Skeletal muscle tissue (tissue), 4 donors: ENCODE data around the gene S100A3. TPM values are rescaled to one million over a fixed set of nuclear protein-coding genes. Genes with fewer than 3 reads are reported as not detected.

Experiments used
- H3K27ac ChIP-seq: one replicate; pipeline ENCODE4 v1.7.0; 2013; ENCODE audit warnings: mild to moderate bottlenecking, low read depth, low read length, inconsistent platforms
- H3K27me3 ChIP-seq, 3 donors: one replicate each; pipeline ENCODE4 v1.7.0; 2013; ENCODE audit warnings: low read length in 3 of 3; ENCODE audit not compliant: control insufficient read depth in 3 of 3, insufficient read depth in 3 of 3
- H3K36me3 ChIP-seq, 3 donors: one replicate each; pipeline ENCODE4 v1.7.0; 2013; ENCODE audit warnings: low read length in 3 of 3; ENCODE audit not compliant: control insufficient read depth in 3 of 3, insufficient read depth in 3 of 3
- H3K4me1 ChIP-seq, 3 donors: one replicate each; pipeline ENCODE4 v1.7.0; 2013; ENCODE audit warnings: low read length in 3 of 3, mild to moderate bottlenecking in 3 of 3; ENCODE audit not compliant: control insufficient read depth in 3 of 3, insufficient read depth in 3 of 3
- H3K4me3 ChIP-seq, 3 donors: one replicate each; pipeline ENCODE4 v1.7.0; 2013; ENCODE audit warnings: low read length in 3 of 3
- H3K9ac ChIP-seq, 3 donors: one replicate each; pipeline ENCODE4 v1.7.0; 2013; ENCODE audit warnings: low read length in 3 of 3, mild to moderate bottlenecking in 3 of 3, moderate library complexity in 2 of 3, low read depth in 1 of 3
- H3K9me3 ChIP-seq, 3 donors: one replicate each; pipeline ENCODE4 v1.7.0; 2013; ENCODE audit warnings: low read length in 3 of 3; ENCODE audit not compliant: control insufficient read depth in 3 of 3
- total RNA-seq: library from RNA; depleted of rRNA; stranded (reverse); fragments of >200 nt; gene quantifications from one replicate; pipeline ENCODE4 v1.2.3, GENCODE V29; 2014
- donor health status: Osteomylitis.

The S100A3 gene
- total RNA-seq, 1 donor from 2014 or later, result not detected

- Histone ChIP-seq H3K36me3 (no peaks in the 10 kb centered on the region), H3K27ac (peak overlapping the region; percentile 60), H3K27me3 (no peaks in the 10 kb centered on the region), H3K4me3 (peak overlapping the region in 1 of 3 donors; percentile 83), H3K9ac (no peak overlapping the region), H3K9me3 (no peaks in the 10 kb centered on the region), H3K4me1 (peaks cover 52 to 55% (median 52%) of the 10 kb centered on the region in 3 donors)
Observed at GRCh38 chr1:153543736-153544135, 5.3 kb downstream of the S100A3 start.

DNA sequence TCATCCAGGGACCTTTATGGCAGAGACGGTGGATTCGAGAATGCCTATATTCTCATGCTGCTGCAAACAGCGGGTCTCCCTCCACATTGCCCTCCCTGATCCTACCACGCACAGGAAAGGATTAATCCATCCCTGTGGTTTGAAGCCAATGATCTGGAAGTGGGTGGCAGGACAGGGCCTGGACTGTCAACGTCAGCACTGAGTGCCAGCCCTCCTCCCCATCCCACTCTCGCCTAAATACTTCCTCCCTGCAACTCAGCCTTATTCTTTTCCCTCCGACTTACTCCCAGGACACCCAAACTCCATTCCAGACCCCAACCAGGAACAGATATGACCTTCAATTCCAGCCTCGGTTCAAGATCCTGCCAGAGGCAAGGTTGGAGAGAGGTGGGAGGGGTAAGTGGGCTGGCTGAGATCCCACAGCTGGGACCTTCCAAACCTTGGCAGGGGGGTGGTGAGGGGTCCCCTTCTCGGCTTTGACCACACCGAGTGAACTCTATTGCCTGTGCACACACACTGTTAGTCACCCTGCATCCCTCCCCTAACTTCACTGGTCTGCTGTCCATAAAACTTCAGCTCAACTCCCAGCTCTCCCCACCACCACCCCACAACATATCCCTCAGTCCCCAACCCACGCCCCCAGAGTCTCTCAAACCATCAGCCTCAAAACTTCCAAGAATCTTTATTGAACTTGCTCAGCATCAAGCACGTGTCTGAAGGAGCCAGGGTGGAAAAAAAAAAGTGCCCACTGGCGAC is 5.9 kb downstream of the S100A3 start:
- Histone ChIP-seq H3K27me3 (no peaks in the 10 kb centered on the region), H3K4me1 (peaks cover 45 to 49% (median 46%) of the 10 kb centered on the region in 3 donors), H3K9me3 (no peaks in the 10 kb centered on the region), H3K36me3 (no peaks in the 10 kb centered on the region), H3K9ac (no peak overlapping the region), H3K27ac (no peak overlapping the region), H3K4me3 (peak overlapping the region in 1 of 3 donors; percentile 83)

DNA sequence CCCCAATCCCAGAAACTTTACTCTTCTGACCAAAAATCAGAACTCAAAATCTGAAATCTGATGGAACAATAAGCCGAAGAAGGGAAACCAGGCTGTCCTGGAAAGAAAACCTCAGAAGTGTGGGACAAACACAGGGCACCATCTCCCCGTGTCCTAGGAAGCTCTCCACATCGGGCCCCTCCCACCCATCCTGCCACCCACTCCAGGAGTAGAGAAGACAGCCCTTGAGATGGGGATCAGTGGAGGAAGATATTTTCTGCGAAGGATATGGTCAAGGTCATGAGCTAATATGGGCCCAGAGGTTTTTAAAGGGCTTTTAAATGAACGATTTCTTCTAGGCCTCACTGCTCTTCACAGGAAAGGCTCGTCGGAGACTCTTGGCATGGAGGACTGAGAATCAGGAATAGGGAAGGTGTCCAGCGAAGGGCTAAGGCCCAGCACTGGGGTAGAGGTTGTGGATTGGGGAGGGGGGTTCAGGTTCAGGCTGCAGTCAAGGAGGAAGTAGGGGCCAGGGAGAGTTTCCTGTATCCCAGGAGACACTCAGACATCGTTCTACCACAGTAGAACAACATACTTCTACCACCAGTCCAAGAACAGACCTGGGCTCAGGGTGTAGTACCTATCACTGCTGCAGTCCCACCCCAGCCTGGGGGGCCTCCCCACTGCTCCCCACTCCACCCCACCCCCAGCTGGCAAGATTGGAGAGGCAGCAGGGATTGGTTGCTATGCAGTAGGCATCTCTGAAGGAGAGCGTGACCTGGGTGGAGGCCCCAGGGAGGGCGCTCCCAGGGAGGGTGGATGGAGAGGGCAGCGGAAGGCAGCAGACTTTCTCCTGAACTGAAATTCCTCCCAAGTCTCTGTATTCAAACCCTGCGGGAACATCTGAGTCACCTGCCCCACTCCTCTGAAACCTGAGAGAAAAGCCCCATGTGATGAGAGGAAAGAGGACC is 7.1 kb downstream of the S100A3 start:
- no peak overlapping the region for H3K27ac ChIP-seq

GRCh38 chr1:153540394-153541361 is 8.4 kb downstream of the S100A3 start, which contains the start of gene S100A5:
Gene S100A5 (minus strand): TSS chr1:153540934. CDS start chr1:153540191, 743 bp downstream.
- H3K27me3 ChIP-seq, result no peaks in the 10 kb centered on the region
- no peaks in the 10 kb centered on the region for H3K9me3 ChIP-seq
- no peak within 1 kb of the TSS for H3K27ac ChIP-seq
- H3K4me3 ChIP-seq, result no peak within 1 kb of the TSS
- peaks cover 35 to 39% (median 38%) of the 10 kb centered on the region in 3 donors for H3K4me1 ChIP-seq
- H3K9ac ChIP-seq, result peak within 1 kb of the TSS in 1 of 3 donors; percentile 3
- no peaks in the 10 kb centered on the region for H3K36me3 ChIP-seq

More for the DNA sequence above, 7.1 kb downstream of the S100A3 start:
- peaks cover 36 to 39% (median 36%) of the 10 kb centered on the region in 3 donors for H3K4me1 ChIP-seq
- no peak overlapping the region for H3K9ac ChIP-seq
- no peaks in the 10 kb centered on the region for H3K36me3 ChIP-seq
- H3K4me3 ChIP-seq, result no peak overlapping the region
- H3K9me3 ChIP-seq, result no peaks in the 10 kb centered on the region
- H3K27me3 ChIP-seq, result no peaks in the 10 kb centered on the region

DNA sequence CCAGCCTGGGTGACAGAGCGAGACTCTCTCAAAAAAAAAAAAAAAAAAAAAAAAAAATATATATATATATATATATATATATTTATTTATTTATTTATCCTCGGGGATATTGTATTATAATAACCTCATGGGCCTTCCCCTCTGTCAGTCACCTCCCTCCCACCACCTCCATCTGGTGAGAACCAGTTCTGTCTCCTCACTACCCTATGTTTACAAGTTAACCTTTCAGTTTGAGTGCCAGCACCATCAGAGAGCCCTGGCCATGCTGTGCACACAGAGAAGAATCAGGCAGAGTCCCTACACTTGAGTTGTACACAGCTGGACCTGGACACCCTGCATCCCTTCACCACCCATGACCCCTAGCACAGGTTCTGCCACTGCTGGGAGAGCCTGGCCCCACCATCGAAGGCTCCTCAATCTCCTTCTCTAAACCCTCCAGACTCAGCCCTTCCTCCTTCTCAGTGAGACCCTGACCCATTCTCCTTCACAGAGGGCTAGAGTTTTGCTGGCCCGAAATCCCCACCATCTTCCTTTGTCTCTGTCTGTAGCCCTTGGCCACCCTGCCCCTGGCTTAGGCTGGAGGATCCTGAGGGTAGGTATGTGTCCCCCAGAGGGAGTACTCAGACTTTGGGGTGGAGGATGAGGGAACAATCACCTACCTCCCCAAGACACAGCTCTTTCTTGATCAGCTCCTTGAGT is 9.5 kb downstream of the S100A3 start:
- Histone ChIP-seq H3K27ac (no peak overlapping the region), H3K4me3 (no peak overlapping the region), H3K9me3 (no peaks in the 10 kb centered on the region)

GRCh38 chr1:153538315-153538821 is 10.7 kb downstream of the S100A3 start:
- no peak overlapping the region for H3K4me3 ChIP-seq
- peaks cover 0 to 3% (median 0%) of the 10 kb centered on the region in 3 donors for H3K36me3 ChIP-seq
- H3K27me3 ChIP-seq, result peaks cover 0 to 5% (median 0%) of the 10 kb centered on the region in 3 donors
- peaks cover 36 to 42% (median 39%) of the 10 kb centered on the region in 3 donors for H3K4me1 ChIP-seq
- H3K9me3 ChIP-seq, result no peaks in the 10 kb centered on the region
- no peak overlapping the region for H3K27ac ChIP-seq
- H3K9ac ChIP-seq, result peak overlapping the region in 1 of 3 donors; percentile 45

More for the DNA sequence above, 9.5 kb downstream of the S100A3 start:
- Histone ChIP-seq H3K9ac (peak overlapping the region in 1 of 3 donors; percentile 3), H3K27me3 (peaks cover 0 to 5% (median 0%) of the 10 kb centered on the region in 3 donors), H3K36me3 (no peaks in the 10 kb centered on the region), H3K4me1 (peaks cover 35 to 40% (median 38%) of the 10 kb centered on the region in 3 donors)

DNA sequence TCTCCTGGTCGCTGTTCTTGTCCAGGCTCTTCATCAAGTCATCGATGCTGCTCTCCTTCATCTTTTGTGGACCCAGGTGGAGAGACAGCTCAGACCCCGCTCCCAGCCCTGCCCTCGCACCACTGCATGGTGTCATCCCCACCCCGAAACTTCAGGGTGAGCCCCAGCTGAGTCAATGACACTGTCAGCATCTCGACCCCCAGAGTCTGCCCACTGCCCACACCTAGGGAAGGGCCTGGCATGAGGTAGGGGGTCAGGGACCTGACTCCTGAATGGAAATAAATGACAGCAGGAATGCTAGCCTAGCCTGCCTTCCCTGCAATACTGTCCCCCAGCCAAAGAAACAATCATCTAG is 11.7 kb downstream of the S100A3 start:
- peaks cover 0 to 3% (median 0%) of the 10 kb centered on the region in 3 donors for H3K36me3 ChIP-seq
- peaks cover 0 to 5% (median 0%) of the 10 kb centered on the region in 3 donors for H3K27me3 ChIP-seq
- H3K4me1 ChIP-seq, result peaks cover 40 to 46% (median 44%) of the 10 kb centered on the region in 3 donors
- no peak overlapping the region for H3K9ac ChIP-seq
- H3K27ac ChIP-seq, result no peak overlapping the region
- no peaks in the 10 kb centered on the region for H3K9me3 ChIP-seq
- H3K4me3 ChIP-seq, result no peak overlapping the region

DNA sequence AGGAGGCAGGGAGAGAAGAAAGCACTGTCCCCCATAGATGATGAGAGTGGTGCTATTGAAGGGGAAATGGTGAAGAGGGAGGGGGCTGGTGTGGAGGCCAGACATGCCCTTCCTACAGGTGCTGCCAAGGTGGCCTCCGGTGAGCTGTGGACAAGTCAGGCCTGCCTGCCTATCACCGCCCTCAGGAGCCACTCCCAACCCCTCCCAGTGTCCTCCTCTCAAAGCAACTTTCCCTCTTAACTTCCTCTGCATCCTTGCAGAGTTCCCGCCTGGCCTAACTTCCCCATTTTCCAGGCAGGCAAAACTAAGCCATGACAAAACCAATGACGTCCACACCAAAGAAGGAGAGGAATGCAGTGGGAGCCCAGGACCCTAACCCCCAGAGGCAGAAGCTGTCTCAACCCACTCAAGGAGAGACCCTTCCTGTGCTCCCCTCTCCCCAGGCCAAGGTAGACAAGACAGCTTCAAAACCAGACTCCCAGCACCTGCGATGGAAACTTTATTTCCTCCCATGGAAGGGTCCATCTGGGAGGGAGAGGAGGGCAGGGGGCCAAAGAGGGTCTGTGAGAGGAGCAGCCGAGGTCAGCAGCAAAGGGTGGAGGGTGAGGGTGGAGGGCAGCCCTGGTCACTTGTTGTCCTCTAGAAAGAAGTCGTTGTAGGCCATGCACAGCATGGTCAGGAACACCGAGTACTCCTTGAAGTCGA is 12.2 kb downstream of the S100A3 start:
- Histone ChIP-seq H3K9ac (peak overlapping the region; percentile 89 to 97 (median 89)), H3K27me3 (peaks cover 0 to 5% (median 0%) of the 10 kb centered on the region in 3 donors), H3K27ac (peak overlapping the region; percentile 96), H3K4me1 (peaks cover 40 to 48% (median 44%) of the 10 kb centered on the region in 3 donors), H3K36me3 (peaks cover 0 to 3% (median 0%) of the 10 kb centered on the region in 3 donors), H3K4me3 (peak overlapping the region; percentile 95 to 97 (median 95)), H3K9me3 (no peaks in the 10 kb centered on the region)
